H1 (cell line): Measurements from ENCODE around the gene EYA4. TPM values are rescaled to one million over a fixed set of nuclear protein-coding genes. Genes with fewer than 3 reads are reported as not detected.

Experiments used
- CTCF ChIA-PET: fragments of 300-600 bp; sonication (Branson Sonifier 250); formaldehyde crosslinking; loops from one replicate; lab custom pipeline; 2021; ENCODE audit not compliant: partially characterized antibody; lab: Charles Lee
- POLR2A ChIA-PET: fragments of 300-600 bp; sonication (Branson Sonifier 250); formaldehyde crosslinking; loops from one replicate; lab custom pipeline; 2021; ENCODE audit warnings: inconsistent platforms; ENCODE audit not compliant: partially characterized antibody; lab: Charles Lee
- DNase-seq, 2 experiments: peaks; one replicate each; pipeline versions ENCODE4 v3.0.0 to v3.0.0-alpha.2; 2010 to 2022; ENCODE audit warnings: low spot score in 2 of 2, low read depth in 1 of 2, mixed read lengths in 1 of 2
- FAIRE-seq: peaks from 2 replicates; lab custom pipeline; 2011; peaks lifted over from hg19 to GRCh38; lab: Jason Lieb, UNC
- H2AFZ ChIP-seq: 2 replicates; pipeline ENCODE4 v1.8.1; 2012; ENCODE audit warnings: low read length, inconsistent platforms
- H2AK5ac ChIP-seq: 2 replicates; pipeline ENCODE4 v1.6.1; 2013; ENCODE audit warnings: low read depth, low read length
- H2BK120ac ChIP-seq: replicated peaks from 2 replicates; pipeline ENCODE3; 2013; ENCODE audit warnings: low read depth, low read length, inconsistent platforms
- H2BK12ac ChIP-seq: 2 replicates; pipeline ENCODE4 v1.6.1; 2013; ENCODE audit warnings: low read depth, low read length
- H2BK15ac ChIP-seq: 2 replicates; pipeline ENCODE4 v1.6.1; 2013; ENCODE audit warnings: low read length
- H2BK20ac ChIP-seq: 2 replicates; pipeline ENCODE4 v1.6.1; 2013; ENCODE audit warnings: low read length
- H2BK5ac ChIP-seq: 2 replicates; pipeline ENCODE4 v1.6.1; 2013; ENCODE audit warnings: low read depth, low read length
- H3K14ac ChIP-seq: 2 replicates; pipeline ENCODE4 v1.6.1; 2013; ENCODE audit warnings: inconsistent platforms; ENCODE audit not compliant: insufficient read length
- H3K18ac ChIP-seq: 2 replicates; pipeline ENCODE4 v1.6.1; 2013; ENCODE audit warnings: low read length; ENCODE audit errors: extremely low read depth
- H3K23ac ChIP-seq: 2 replicates; pipeline ENCODE4 v1.6.1; 2013; ENCODE audit warnings: inconsistent platforms; ENCODE audit not compliant: insufficient read length
- H3K23me2 ChIP-seq: 2 replicates; pipeline ENCODE4 v1.6.1; 2013; ENCODE audit warnings: low read depth, low read length
- H3K27ac ChIP-seq: 2 replicates; pipeline ENCODE4 v1.6.1; 2011; ENCODE audit warnings: low read depth, low read length, inconsistent platforms
- H3K27me3 ChIP-seq, 4 experiments: replicated peaks in 1 of 4; 1 replicate in 1 of 4; 2 replicates in 3 of 4; pipeline versions ENCODE4 v1.6.1 to v1.8.1; 2011 to 2013; ENCODE audit warnings: low read length in 3 of 4, mild to moderate bottlenecking in 3 of 4, inconsistent platforms in 2 of 4, mixed read lengths in 2 of 4, moderate library complexity in 1 of 4; ENCODE audit not compliant: control insufficient read depth in 3 of 4, insufficient read depth in 3 of 4; ENCODE audit errors: extremely low read depth in 1 of 4
- H3K36me3 ChIP-seq, 4 experiments: 2 replicates each; pipeline versions ENCODE4 v1.6.1 to v1.8.1; 2011 to 2013; ENCODE audit warnings: mild to moderate bottlenecking in 4 of 4, low read length in 3 of 4, moderate library complexity in 2 of 4, control low read depth in 1 of 4, inconsistent platforms in 1 of 4; ENCODE audit not compliant: insufficient read depth in 4 of 4, control insufficient read depth in 2 of 4
- H3K4ac ChIP-seq: replicated peaks from 2 replicates; pipeline ENCODE3; 2013; ENCODE audit warnings: low read length, low read depth, mixed read lengths, inconsistent platforms; ENCODE audit not compliant: insufficient read length
- H3K4me1 ChIP-seq, 4 experiments: replicated peaks in 1 of 4; 1 replicate in 1 of 4; 2 replicates in 3 of 4; pipeline versions ENCODE4 v1.6.1 to v1.8.1; 2011 to 2013; ENCODE audit warnings: low read length in 3 of 4, inconsistent platforms in 2 of 4, mixed read lengths in 1 of 4; ENCODE audit not compliant: insufficient read depth in 4 of 4, control insufficient read depth in 3 of 4
- H3K4me2 ChIP-seq, 2 experiments: 2 replicates each; pipeline versions ENCODE4 v1.6.1 to v1.8.1; 2011 to 2013; ENCODE audit warnings: low read depth in 2 of 2, low read length in 2 of 2, control low read depth in 1 of 2, inconsistent platforms in 1 of 2, mild to moderate bottlenecking in 1 of 2; ENCODE audit not compliant: insufficient read depth in 1 of 2
- H3K4me3 ChIP-seq, 4 experiments: fragments of 200-600, 300-600 bp in 1 of 4; sonication (generic), shearing (Covaris generic), sonication (Bioruptor Twin) in 1 of 4; 2 replicates each; pipeline versions ENCODE4 v1.5.1 to v1.8.1; 2011 to 2016; ENCODE audit warnings: low read length in 4 of 4, low read depth in 3 of 4, control low read depth in 2 of 4, inconsistent platforms in 2 of 4, mild to moderate bottlenecking in 2 of 4, mixed read lengths in 1 of 4, moderate library complexity in 1 of 4; ENCODE audit not compliant: insufficient read depth in 2 of 4; ENCODE audit errors: extremely low read depth in 1 of 4
- H3K56ac ChIP-seq: replicated peaks from 2 replicates; pipeline ENCODE3; 2013; ENCODE audit warnings: low read depth, mild to moderate bottlenecking, mixed read lengths, low read length, inconsistent platforms; ENCODE audit not compliant: insufficient read length
- H3K79me1 ChIP-seq: 2 replicates; pipeline ENCODE4 v1.6.1; 2013; ENCODE audit warnings: low read depth, low read length, control low read depth
- H3K79me2 ChIP-seq, 2 experiments: 2 replicates each; pipeline versions ENCODE4 v1.6.1 to v1.8.1; 2012 to 2013; ENCODE audit warnings: low read length in 2 of 2, mild to moderate bottlenecking in 2 of 2, inconsistent platforms in 1 of 2; ENCODE audit not compliant: insufficient read depth in 2 of 2, control insufficient read depth in 1 of 2
- H3K9ac ChIP-seq, 4 experiments: replicated peaks in 1 of 4; 1 replicate in 1 of 4; 2 replicates in 3 of 4; pipeline versions ENCODE4 v1.6.1 to v1.8.1; 2011 to 2013; ENCODE audit warnings: low read depth in 3 of 4, low read length in 3 of 4, control low read depth in 2 of 4, mild to moderate bottlenecking in 2 of 4, moderate library complexity in 2 of 4, inconsistent platforms in 1 of 4; ENCODE audit errors: extremely low read depth in 1 of 4
- H3K9me3 ChIP-seq, 2 experiments: 2 replicates each; pipeline versions ENCODE4 v1.6.1 to v1.8.1; 2012 to 2013; ENCODE audit warnings: mild to moderate bottlenecking in 2 of 2, moderate library complexity in 2 of 2, control low read depth in 1 of 2, inconsistent platforms in 1 of 2, low read depth in 1 of 2, low read length in 1 of 2, mixed read lengths in 1 of 2; ENCODE audit not compliant: insufficient read depth in 2 of 2
- H4K20me1 ChIP-seq, 2 experiments: replicated peaks in 1 of 2; 2 replicates each; pipeline versions ENCODE3 to v1.8.1; 2011 to 2013; ENCODE audit warnings: inconsistent platforms in 2 of 2, low read length in 2 of 2, mild to moderate bottlenecking in 1 of 2; ENCODE audit not compliant: insufficient read depth in 2 of 2, control insufficient read depth in 1 of 2
- H4K5ac ChIP-seq: 2 replicates; pipeline ENCODE4 v1.6.1; 2013; ENCODE audit warnings: low read length, low read depth, mixed read lengths, inconsistent platforms; ENCODE audit not compliant: insufficient read length
- H4K8ac ChIP-seq: 2 replicates; pipeline ENCODE4 v1.8.0; 2013; ENCODE audit warnings: mild to moderate bottlenecking, moderate library complexity, low read length, inconsistent platforms; ENCODE audit not compliant: insufficient read depth; ENCODE audit errors: extremely low read depth
- H4K91ac ChIP-seq: replicated peaks from 2 replicates; pipeline ENCODE3; 2013; ENCODE audit warnings: low read length, mixed read lengths, inconsistent platforms; ENCODE audit not compliant: insufficient read length
- GTF2F1 ChIP-seq: IDR thresholded peaks from 2 replicates; pipeline ENCODE4 v1.6.1; 2012; ENCODE audit warnings: low read depth, low read length, improper control_type of control experiment, borderline replicate concordance
- WGBS, 2 experiments: shearing (Covaris generic) in 1 of 2; methylation state at CpG; one replicate each; pipeline versions ENCODE4 v1.1.6 to v1.1.7; 2013 to 2015; ENCODE audit warnings: low lambda C conversion rate in 2 of 2, mixed read lengths in 2 of 2, inconsistent platforms in 1 of 2, low coverage in 1 of 2, missing lambda C conversion rate in 1 of 2; ENCODE audit not compliant: insufficient replicate concordance in 2 of 2, insufficient coverage in 1 of 2, insufficient read length in 1 of 2; ENCODE audit errors: extremely low coverage in 1 of 2, missing lambda C conversion rate in 1 of 2; 5-methylcytosine and 5-hydroxymethylcytosine counted together
- polyA plus RNA-seq, 7 experiments: library from polyadenylated mRNA; depleted of rRNA in 3 of 7; stranded (reverse) in 5 of 7; unstranded in 2 of 7; fragments of >200 nt in 5 of 7; fragments of 200-250 nt in 2 of 7; gene quantifications; 1 replicate in 5 of 7; 2 replicates in 1 of 7; 4 replicates in 1 of 7; pipeline versions ENCODE4 v1.2.1 to v1.2.3, GENCODE V29; 2011 to 2013; ENCODE audit warnings: missing spikeins in 2 of 7, mixed read lengths in 2 of 7
- total RNA-seq: library from RNA; stranded (reverse); fragmentation: NEBNext Ultra II Directional; extraction: Animal tissue kit (Norgen Biotek cat#: 25700); gene quantifications from 2 replicates; pipeline ENCODE4 v1.2.1, GENCODE V29; 2021

The EYA4 gene
- total and polyA plus RNA-seq, 2 of the 8 experiments (the other 6 are each of a cell fraction or from before 2014, with no cell fraction given), result 0.06 to 0.17 TPM

DNA sequence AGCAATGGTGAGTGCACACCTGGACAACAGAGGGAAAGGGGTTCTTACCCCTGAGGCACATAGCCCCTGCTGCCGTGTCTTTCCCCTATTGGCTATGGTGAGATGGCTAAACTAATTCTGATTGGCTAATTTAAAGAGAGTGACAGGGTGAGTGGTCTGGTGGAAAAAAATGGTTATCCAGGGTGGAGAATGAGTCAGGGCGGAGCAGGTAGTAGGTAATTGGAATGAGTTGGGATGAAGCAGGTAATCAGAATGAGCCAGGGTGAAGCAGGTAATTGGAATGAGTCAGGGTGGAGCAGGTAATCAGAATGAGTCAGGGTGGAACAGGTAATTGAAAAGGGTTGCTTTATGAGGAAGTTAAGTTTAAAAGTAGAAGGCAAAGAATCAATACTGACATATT lies 200.3 kb downstream of the EYA4 start:
- Histone ChIP-seq H3K4me1 (no peaks in the 10 kb centered on the region), H4K8ac (no peak overlapping the region), H3K27me3 (no peaks in the 10 kb centered on the region), H3K56ac (no peak overlapping the region), H2BK120ac (no peak overlapping the region), H2BK20ac (no peak overlapping the region), H3K23me2 (no peaks in the 10 kb centered on the region), H3K14ac (no peak overlapping the region), H3K79me1 (no peaks in the 10 kb centered on the region), H3K9me3 (no peaks in the 10 kb centered on the region), H3K79me2 (no peaks in the 10 kb centered on the region), H2AK5ac (no peak overlapping the region), H3K4me2 (no peak overlapping the region), H2BK5ac (no peak overlapping the region), H3K23ac (no peak overlapping the region), H3K18ac (no peak overlapping the region), H4K91ac (no peak overlapping the region), H2BK15ac (no peak overlapping the region), H4K20me1 (no peaks in the 10 kb centered on the region), H2AFZ (no peak overlapping the region), H4K5ac (no peak overlapping the region), H3K9ac (no peak overlapping the region), H3K4ac (no peak overlapping the region), H3K4me3 (no peak overlapping the region), H2BK12ac (no peak overlapping the region), H3K27ac (no peak overlapping the region), H3K36me3 (no peaks in the 10 kb centered on the region)
- no peak for FAIRE-seq
- no peak for TF ChIP-seq GTF2F1
- CTCF ChIA-PET, result no interaction called here
- 89% methylated on average over 2 of the region's 2 CpGs; no CpG with 5 or more reads in 1 of the 2 experiments for WGBS, 2 experiments
- POLR2A ChIA-PET, result no interaction called here
- DNase-seq, result no peak
